GM21576 (cell line): ENCODE measurements around the gene SSR3.

Experiments
- ATAC-seq: cut with Tn5 transposase; IDR thresholded peaks from one replicate; pipeline ENCODE4 v1.9.1; 2021; ENCODE audit warnings: mild to moderate bottlenecking, moderate library complexity; ENCODE audit not compliant: unreplicated experiment

SSR3 gene

GRCh38 chr3:156495816-156496215, 59.1 kb downstream of the SSR3 start:
- no peak for ATAC-seq

- ATAC-seq, result no peak
Observed at GRCh38 chr3:156493887-156494286, 61.0 kb downstream of the SSR3 start.

- ATAC-seq, result no peak
Observed at GRCh38 chr3:156492801-156493261, 62.1 kb downstream of the SSR3 start.

- ATAC-seq, result no peak
Observed at GRCh38 chr3:156491192-156491591, 63.7 kb downstream of the SSR3 start.
